Peyer's patch (tissue), 4 donors: ENCODE results near the gene SIT1. TPM values are rescaled to one million over a fixed set of nuclear protein-coding genes. Genes with fewer than 3 reads are reported as not detected.
A peak's percentile ranks its signal among the peaks of the same experiment; 100 is the strongest.

Experiments
- DNase-seq, 3 donors: peaks; one replicate each; pipeline ENCODE4 v3.0.0-alpha.2; 2017 to 2019
- H3K27ac ChIP-seq, 4 donors: fragments of 200-600 bp; sonication (generic); one replicate each; pipeline ENCODE4 v1.5.1; 2016 to 2019
- H3K27me3 ChIP-seq, 2 donors: fragments of 200-600 bp; sonication (generic); one replicate each; pipeline ENCODE4 v1.5.1; 2019
- H3K36me3 ChIP-seq, 3 donors: fragments of 200-600 bp; sonication (generic); one replicate each; pipeline ENCODE4 v1.5.1; 2016 to 2019
- H3K4me1 ChIP-seq, 4 donors: fragments of 200-600 bp; sonication (generic); one replicate each; pipeline ENCODE4 v1.5.1; 2016 to 2019
- H3K4me3 ChIP-seq, 4 donors: fragments of 200-600 bp; sonication (generic); 1 replicate in 3 of 4; 2 replicates in 1 of 4; pipeline ENCODE4 v1.5.1; 2016 to 2019; ENCODE audit warnings: mild to moderate bottlenecking in 1 of 4
- H3K9me3 ChIP-seq, 4 donors: fragments of 200-600 bp; sonication (generic); one replicate each; pipeline ENCODE4 v1.5.1; 2016 to 2019; ENCODE audit warnings: mild to moderate bottlenecking in 1 of 4
- POLR2A ChIP-seq, 2 donors: fragments of 450-650 bp; IDR thresholded peaks; one replicate each; pipeline ENCODE4 v1.5.1; 2017; ENCODE audit warnings: antibody characterized with exemption in 2 of 2, mild to moderate bottlenecking in 2 of 2, moderate library complexity in 2 of 2
- total RNA-seq, 4 donors: library from RNA; depleted of rRNA; stranded (reverse); fragments of >200 nt; gene quantifications; one replicate each; pipeline ENCODE4 v1.1.0, GENCODE V29; 2016
- TF ChIP-seq, protein P1 (sequence below), 6 experiments: fragments of 450-650 bp in 4 of 6; fragments of 200-600 bp in 2 of 6; sonication (generic) in 1 of 6; IDR thresholded peaks; one replicate each; pipeline ENCODE4 v1.5.1; 2017 to 2019; ENCODE audit warnings: antibody characterized with exemption in 6 of 6, mild to moderate bottlenecking in 3 of 6, moderate library complexity in 1 of 6

SIT1 gene
- 1 to 10 TPM in 1 of 4 donors, not detected in 3; 2.4 TPM for total RNA-seq

- Histone ChIP-seq H3K4me3 (peak within 1 kb of the TSS; percentile 32 to 66 (median 38)), H3K36me3 (no peaks in the 10 kb centered on the region), H3K27me3 (no peaks in the 10 kb centered on the region), H3K27ac (peak within 1 kb of the TSS; percentile 48 to 96 (median 71)), H3K9me3 (no peaks in the 10 kb centered on the region), H3K4me1 (peaks cover 0 to 30% (median 10%) of the 10 kb centered on the region in 4 donors)
- peak in 2 of 3 donors; percentile 76 to 78 for DNase-seq
- TF ChIP-seq POLR2A (IDR thresholded peaks at IDR 0.05) = no peak
- TF ChIP-seq, protein P1, sequence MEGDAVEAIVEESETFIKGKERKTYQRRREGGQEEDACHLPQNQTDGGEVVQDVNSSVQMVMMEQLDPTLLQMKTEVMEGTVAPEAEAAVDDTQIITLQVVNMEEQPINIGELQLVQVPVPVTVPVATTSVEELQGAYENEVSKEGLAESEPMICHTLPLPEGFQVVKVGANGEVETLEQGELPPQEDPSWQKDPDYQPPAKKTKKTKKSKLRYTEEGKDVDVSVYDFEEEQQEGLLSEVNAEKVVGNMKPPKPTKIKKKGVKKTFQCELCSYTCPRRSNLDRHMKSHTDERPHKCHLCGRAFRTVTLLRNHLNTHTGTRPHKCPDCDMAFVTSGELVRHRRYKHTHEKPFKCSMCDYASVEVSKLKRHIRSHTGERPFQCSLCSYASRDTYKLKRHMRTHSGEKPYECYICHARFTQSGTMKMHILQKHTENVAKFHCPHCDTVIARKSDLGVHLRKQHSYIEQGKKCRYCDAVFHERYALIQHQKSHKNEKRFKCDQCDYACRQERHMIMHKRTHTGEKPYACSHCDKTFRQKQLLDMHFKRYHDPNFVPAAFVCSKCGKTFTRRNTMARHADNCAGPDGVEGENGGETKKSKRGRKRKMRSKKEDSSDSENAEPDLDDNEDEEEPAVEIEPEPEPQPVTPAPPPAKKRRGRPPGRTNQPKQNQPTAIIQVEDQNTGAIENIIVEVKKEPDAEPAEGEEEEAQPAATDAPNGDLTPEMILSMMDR (IDR thresholded peaks at IDR 0.05) = no peak
Observed at GRCh38 chr9:35650341-35651158, at the start of gene SIT1. Gene SIT1 (minus strand): TSS chr9:35650931. CDS start chr9:35650853, 78 bp downstream.

GRCh38 chr9:35700031-35700430, 49.3 kb upstream of the SIT1 start:
- no peaks in the 10 kb centered on the region for H3K27me3 ChIP-seq
- no peak overlapping the region for H3K4me3 ChIP-seq
- no peaks in the 10 kb centered on the region for H3K9me3 ChIP-seq
- peak in 1 of 3 donors; percentile 13 for DNase-seq
- H3K4me1 ChIP-seq = peaks cover 0 to 14% (median 0%) of the 10 kb centered on the region in 4 donors
- H3K27ac ChIP-seq = no peak overlapping the region
- H3K36me3 ChIP-seq = peaks cover 0 to 84% (median 0%) of the 10 kb centered on the region in 3 donors
- TF ChIP-seq, protein P1 (IDR thresholded peaks at IDR 0.05) = no peak
- no peak for TF ChIP-seq POLR2A (IDR thresholded peaks at IDR 0.05)

- peak in 1 of 3 donors; percentile 27 for DNase-seq
- H3K4me3 ChIP-seq = no peak overlapping the region
- H3K27me3 ChIP-seq = no peaks in the 10 kb centered on the region
- H3K36me3 ChIP-seq = peaks cover 0 to 66% (median 0%) of the 10 kb centered on the region in 3 donors
- TF ChIP-seq POLR2A (IDR thresholded peaks at IDR 0.05) = no peak
- TF ChIP-seq, protein P1 (IDR thresholded peaks at IDR 0.05) = no peak
- no peaks in the 10 kb centered on the region for H3K9me3 ChIP-seq
- H3K27ac ChIP-seq = peak overlapping the region in 1 of 4 donors; percentile 51
- H3K4me1 ChIP-seq = peaks cover 0 to 14% (median 0%) of the 10 kb centered on the region in 4 donors
Observed at GRCh38 chr9:35698231-35698630, 47.5 kb upstream of the SIT1 start.

- peak overlapping the region in 2 of 4 donors; percentile 51 to 58 for H3K27ac ChIP-seq
- no peak for TF ChIP-seq POLR2A (IDR thresholded peaks at IDR 0.05)
- TF ChIP-seq, protein P1 (IDR thresholded peaks at IDR 0.05) = no peak
- H3K4me3 ChIP-seq = no peak overlapping the region
- DNase-seq = peak in 1 of 3 donors; percentile 25
- peaks cover 0 to 14% (median 0%) of the 10 kb centered on the region in 4 donors for H3K4me1 ChIP-seq
- H3K9me3 ChIP-seq = no peaks in the 10 kb centered on the region
- peaks cover 0 to 59% (median 0%) of the 10 kb centered on the region in 3 donors for H3K36me3 ChIP-seq
- no peaks in the 10 kb centered on the region for H3K27me3 ChIP-seq
Observed at GRCh38 chr9:35697486-35697885, 46.8 kb upstream of the SIT1 start.

DNA sequence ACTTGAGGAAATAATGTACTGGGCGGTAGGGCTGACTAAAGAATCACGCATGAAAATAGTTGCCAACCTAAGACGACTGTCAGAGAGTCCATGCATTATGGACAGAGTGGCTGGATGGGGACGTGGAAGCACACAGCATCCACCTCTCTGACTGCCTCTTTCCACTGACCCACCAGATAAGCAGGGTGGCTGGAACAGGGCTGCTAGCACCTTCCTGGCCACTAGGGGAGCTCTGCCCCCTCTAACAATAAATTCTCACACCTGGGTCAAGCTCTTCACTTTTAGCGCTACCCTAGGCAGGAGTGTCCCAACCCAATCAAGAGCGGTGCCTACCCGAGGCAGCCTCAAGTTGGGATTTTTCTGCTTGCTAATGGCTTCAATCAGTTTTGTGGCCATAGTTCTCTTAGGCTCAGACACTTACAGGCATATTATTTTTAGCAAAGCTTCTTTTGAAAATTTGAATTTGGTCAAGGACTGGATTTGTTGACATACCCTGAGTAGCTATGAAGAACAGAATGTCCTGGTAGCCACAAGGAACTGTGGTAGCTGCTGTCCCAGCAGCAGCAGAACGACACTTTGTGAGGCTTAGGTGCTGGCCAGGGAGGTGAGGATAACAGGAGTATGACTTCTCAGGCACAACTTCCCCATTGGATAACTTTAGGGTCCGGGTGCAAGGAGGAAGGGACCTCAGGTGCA, 45.9 kb upstream of the SIT1 start:
- Histone ChIP-seq H3K4me3 (no peak overlapping the region), H3K36me3 (peaks cover 0 to 50% (median 0%) of the 10 kb centered on the region in 3 donors), H3K9me3 (no peaks in the 10 kb centered on the region), H3K27me3 (no peaks in the 10 kb centered on the region), H3K4me1 (peaks cover 0 to 14% (median 0%) of the 10 kb centered on the region in 4 donors), H3K27ac (peak overlapping the region; percentile 23 to 58 (median 49))
- TF ChIP-seq, protein P1 (IDR thresholded peaks at IDR 0.05) = peak; percentile 73 to 89 (median 78)
- TF ChIP-seq POLR2A (IDR thresholded peaks at IDR 0.05) = no peak
- DNase-seq = peak; percentile 65 to 88 (median 71)
